ENCODE data around the gene MACROD2.
"Not testable (repeated sequence)": the region's sequence is repeated elsewhere in the genome, so short reads cannot be mapped to it uniquely, and the experiment has no call there.

MACROD2 gene

GRCh38 chr20:14266246-14266645 lies 270.9 kb downstream of the MACROD2 start:
- H3K27me3 ChIP-seq = no peaks in the 10 kb centered on the region
- H3K36me3 ChIP-seq = no peaks in the 10 kb centered on the region
- H3K27ac ChIP-seq = no peak overlapping the region
- no peaks in the 10 kb centered on the region for H3K4me1 ChIP-seq
- H3K4me3 ChIP-seq = no peak overlapping the region
- H3K9me3 ChIP-seq (replicated peaks in 1 of 11) = peaks cover 8 to 16% (median 11%) of the 10 kb centered on the region in 11 experiments; a peak in 21 of 22 replicates
- TF ChIP-seq Cebpa-rat (IDR thresholded peaks at IDR 0.05) = no peak
- no peak overlapping the region for H3K9ac ChIP-seq
- no peaks in the 10 kb centered on the region for H4K20me1 ChIP-seq
- H3K4me2 ChIP-seq = no peak overlapping the region

DNA sequence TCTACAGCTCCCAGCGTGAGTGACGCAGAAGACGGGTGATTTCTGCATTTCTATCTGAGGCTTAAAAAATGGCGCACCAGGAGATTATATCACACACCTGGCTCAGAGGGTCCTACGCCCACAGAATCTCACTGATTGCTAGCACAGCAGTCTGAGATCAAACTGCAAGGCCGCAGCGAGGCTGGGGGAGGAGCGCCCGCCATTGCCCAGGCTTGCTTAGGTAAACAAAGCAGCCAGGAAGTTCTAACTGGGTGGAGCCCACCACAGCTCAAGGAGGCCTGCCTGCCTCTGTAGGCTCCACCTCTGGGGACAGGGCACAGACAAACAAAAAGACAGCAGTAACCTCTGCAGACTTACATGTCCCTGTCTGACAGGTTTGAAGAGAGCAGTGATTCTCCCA lies 275.4 kb downstream of the MACROD2 start:
- not testable (repeated sequence) for H3K4me2 ChIP-seq, H4K20me1 ChIP-seq, H3K9ac ChIP-seq, H3K36me3 ChIP-seq, H3K4me3 ChIP-seq, H3K4me1 ChIP-seq, H3K27ac ChIP-seq, H3K27me3 ChIP-seq
- peaks cover 8 to 19% (median 13%) of the 10 kb centered on the region in 11 experiments; a peak in 21 of 22 replicates for H3K9me3 ChIP-seq (replicated peaks in 1 of 11)

- no peaks in the 10 kb centered on the region for H3K4me1 ChIP-seq
- H3K27me3 ChIP-seq = no peaks in the 10 kb centered on the region
- no peaks in the 10 kb centered on the region for H4K20me1 ChIP-seq
- H3K27ac ChIP-seq = no peak overlapping the region
- H3K9me3 ChIP-seq (replicated peaks in 1 of 11) = no peaks in the 10 kb centered on the region
- no peak overlapping the region for H3K4me2 ChIP-seq
- H3K36me3 ChIP-seq = no peaks in the 10 kb centered on the region
- TF ChIP-seq Cebpa-rat (IDR thresholded peaks at IDR 0.05) = no peak
- H3K9ac ChIP-seq = no peak overlapping the region
- H3K4me3 ChIP-seq = no peak overlapping the region
Measured at GRCh38 chr20:14282140-14282539, 286.8 kb downstream of the MACROD2 start.

DNA sequence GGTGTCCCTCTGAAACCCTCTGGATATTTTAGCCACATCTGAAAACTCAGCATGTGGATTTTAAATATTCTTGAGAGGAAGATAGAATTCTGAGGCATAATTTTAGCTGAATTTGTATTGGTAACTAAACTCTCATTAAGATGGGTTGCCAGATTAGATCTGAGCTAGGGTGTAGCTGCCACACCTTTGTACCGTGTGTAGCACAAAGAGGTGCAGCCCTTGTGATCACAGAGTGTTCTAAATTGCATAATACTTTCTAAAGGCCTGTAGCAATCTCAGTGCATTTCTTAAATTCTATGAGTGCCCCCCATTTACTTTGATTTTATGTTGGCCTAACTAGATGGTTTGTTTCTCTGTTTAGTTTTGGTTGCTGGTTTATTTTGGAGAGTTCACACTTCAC lies 289.1 kb downstream of the MACROD2 start:
- Histone ChIP-seq H3K4me2 (no peak overlapping the region), H3K27ac (no peak overlapping the region), H3K27me3 (no peaks in the 10 kb centered on the region), H3K4me1 (no peaks in the 10 kb centered on the region), H3K36me3 (no peaks in the 10 kb centered on the region), H3K4me3 (no peak overlapping the region), H4K20me1 (no peaks in the 10 kb centered on the region), H3K9me3 (replicated peaks in 1 of 11) (no peaks in the 10 kb centered on the region), H3K9ac (no peak overlapping the region)
- TF ChIP-seq Cebpa-rat (IDR thresholded peaks at IDR 0.05) = no peak

- no peak overlapping the region for H3K27ac ChIP-seq
- no peaks in the 10 kb centered on the region for H3K27me3 ChIP-seq
- TF ChIP-seq Cebpa-rat (IDR thresholded peaks at IDR 0.05) = no peak
- H3K4me3 ChIP-seq = no peak overlapping the region
- H3K9ac ChIP-seq = no peak overlapping the region
- H4K20me1 ChIP-seq = no peaks in the 10 kb centered on the region
- no peaks in the 10 kb centered on the region for H3K36me3 ChIP-seq
- no peaks in the 10 kb centered on the region for H3K9me3 ChIP-seq (replicated peaks in 1 of 11)
- no peaks in the 10 kb centered on the region for H3K4me1 ChIP-seq
- no peak overlapping the region for H3K4me2 ChIP-seq
Measured at GRCh38 chr20:14288341-14289330, 293.3 kb downstream of the MACROD2 start.

DNA sequence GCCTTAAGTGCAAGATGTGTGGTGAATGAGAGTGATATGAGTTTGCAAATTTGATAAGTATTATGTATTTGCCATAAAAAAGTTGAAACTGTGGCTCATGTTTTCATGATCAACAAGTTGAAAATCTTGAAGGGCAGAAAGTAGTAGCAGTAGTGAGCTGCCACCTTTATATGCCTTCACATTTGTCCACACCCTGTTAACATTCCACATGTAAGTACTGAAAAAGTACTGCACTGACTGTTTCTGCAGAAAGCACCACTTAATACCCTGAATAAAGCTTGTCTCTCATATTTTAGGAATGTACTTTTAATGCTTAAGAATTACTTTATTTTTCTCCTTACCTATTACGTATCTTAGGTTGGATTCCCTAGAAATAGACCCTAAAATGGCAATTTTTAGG lies 296.2 kb downstream of the MACROD2 start:
- H3K4me1 ChIP-seq = 0 out of 20 replicates have a peak, but pooled peaks cover 0 to 5% (median 0%) of the 10 kb centered on the region in 10 experiments
- no peaks in the 10 kb centered on the region for H3K36me3 ChIP-seq
- H3K27ac ChIP-seq = no peak overlapping the region
- no peak overlapping the region for H3K4me3 ChIP-seq
- no peaks in the 10 kb centered on the region for H4K20me1 ChIP-seq
- no peak for TF ChIP-seq Cebpa-rat (IDR thresholded peaks at IDR 0.05)
- no peak overlapping the region for H3K9ac ChIP-seq
- no peaks in the 10 kb centered on the region for H3K27me3 ChIP-seq
- no peaks in the 10 kb centered on the region for H3K9me3 ChIP-seq (replicated peaks in 1 of 11)
- no peak overlapping the region for H3K4me2 ChIP-seq

- H3K9me3 ChIP-seq (replicated peaks in 1 of 11) = no peaks in the 10 kb centered on the region
- no peak overlapping the region for H3K4me3 ChIP-seq
- H4K20me1 ChIP-seq = no peaks in the 10 kb centered on the region
- no peaks in the 10 kb centered on the region for H3K27me3 ChIP-seq
- TF ChIP-seq Cebpa-rat (IDR thresholded peaks at IDR 0.05) = no peak
- H3K4me1 ChIP-seq = 0 out of 20 replicates have a peak, but pooled peaks cover 0 to 5% (median 0%) of the 10 kb centered on the region in 10 experiments
- H3K4me2 ChIP-seq = no peak overlapping the region
- H3K36me3 ChIP-seq = no peaks in the 10 kb centered on the region
- H3K27ac ChIP-seq = no peak overlapping the region
- no peak overlapping the region for H3K9ac ChIP-seq
Measured at GRCh38 chr20:14295238-14295637, 299.9 kb downstream of the MACROD2 start.

DNA sequence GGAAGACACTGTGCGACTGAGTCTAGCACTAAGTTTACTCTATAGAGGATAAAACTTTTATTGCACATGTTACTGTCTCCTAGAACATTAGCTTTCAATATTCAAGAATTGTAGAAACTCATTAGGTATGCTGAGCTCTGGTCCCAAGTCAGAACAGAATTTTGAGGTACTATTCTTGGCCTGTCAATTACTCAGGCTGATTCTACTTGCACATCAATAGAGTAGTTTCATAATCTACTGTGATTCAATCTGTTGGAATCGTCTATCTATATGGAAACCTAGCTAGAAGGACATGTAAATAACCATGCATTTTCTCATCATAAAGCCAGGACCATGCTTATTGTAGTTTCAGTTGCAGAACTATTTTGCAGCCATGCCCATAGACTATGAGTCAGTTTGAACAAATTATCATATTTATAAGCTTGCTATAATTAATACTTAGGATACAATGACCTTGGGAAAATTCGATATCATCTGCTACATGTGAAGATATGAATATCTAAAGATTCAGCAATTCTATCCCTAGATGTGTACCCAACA lies 300.5 kb downstream of the MACROD2 start:
- Histone ChIP-seq H3K9ac (no peak overlapping the region), H3K4me3 (no peak overlapping the region), H4K20me1 (no peaks in the 10 kb centered on the region), H3K4me1 (0 out of 20 replicates have a peak, but pooled peaks cover 0 to 5% (median 0%) of the 10 kb centered on the region in 10 experiments), H3K36me3 (no peaks in the 10 kb centered on the region), H3K27me3 (no peaks in the 10 kb centered on the region), H3K4me2 (no peak overlapping the region), H3K9me3 (replicated peaks in 1 of 11) (no peaks in the 10 kb centered on the region), H3K27ac (no peak overlapping the region)
- TF ChIP-seq Cebpa-rat (IDR thresholded peaks at IDR 0.05) = no peak

- Histone ChIP-seq H3K36me3 (no peaks in the 10 kb centered on the region), H4K20me1 (no peaks in the 10 kb centered on the region), H3K27me3 (no peaks in the 10 kb centered on the region), H3K4me3 (no peak overlapping the region), H3K9me3 (replicated peaks in 1 of 11) (no peaks in the 10 kb centered on the region), H3K27ac (no peak overlapping the region), H3K4me2 (no peak overlapping the region), H3K4me1 (0 out of 20 replicates have a peak, but pooled peaks cover 0 to 5% (median 0%) of the 10 kb centered on the region in 10 experiments), H3K9ac (no peak overlapping the region)
- no peak for TF ChIP-seq Cebpa-rat (IDR thresholded peaks at IDR 0.05)
Measured at GRCh38 chr20:14299831-14300230, 304.5 kb downstream of the MACROD2 start.

All from BLaER1 treated with 17β-estradiol and CSF1 and Interleukin-3, amounts not matched to agents 10 nM and 100 nM (cell line).